ENCODE data around the gene AFF2. TPM values are rescaled to one million over a fixed set of nuclear protein-coding genes. Genes with fewer than 3 reads are reported as not detected.

The AFF2 gene
- polyA plus RNA-seq, 10 donors = 1.2 to 3.5 (median 1.6) TPM

DNA sequence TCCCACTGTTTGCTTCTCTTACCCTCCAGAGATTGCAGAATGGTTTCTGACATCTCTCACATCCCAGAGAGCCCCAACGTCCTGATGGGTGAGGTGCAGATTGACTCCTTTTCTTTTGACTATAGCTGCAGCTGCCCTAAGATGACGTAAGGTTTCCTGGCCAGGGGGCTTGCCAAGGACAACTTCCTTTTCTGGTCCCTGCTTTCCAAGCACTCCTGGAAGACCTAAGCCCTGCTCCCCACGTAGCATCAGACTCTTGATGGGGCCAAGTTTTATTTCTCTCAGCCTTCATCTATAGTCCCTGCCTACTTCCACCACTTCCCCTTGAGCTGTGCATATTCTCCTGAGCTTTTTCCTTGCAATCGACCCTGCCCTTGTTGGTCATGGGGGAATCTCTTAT lies 507.0 kb downstream of the AFF2 start:
- DNase-seq = peak in 1 of 3 donors; percentile 45

DNA sequence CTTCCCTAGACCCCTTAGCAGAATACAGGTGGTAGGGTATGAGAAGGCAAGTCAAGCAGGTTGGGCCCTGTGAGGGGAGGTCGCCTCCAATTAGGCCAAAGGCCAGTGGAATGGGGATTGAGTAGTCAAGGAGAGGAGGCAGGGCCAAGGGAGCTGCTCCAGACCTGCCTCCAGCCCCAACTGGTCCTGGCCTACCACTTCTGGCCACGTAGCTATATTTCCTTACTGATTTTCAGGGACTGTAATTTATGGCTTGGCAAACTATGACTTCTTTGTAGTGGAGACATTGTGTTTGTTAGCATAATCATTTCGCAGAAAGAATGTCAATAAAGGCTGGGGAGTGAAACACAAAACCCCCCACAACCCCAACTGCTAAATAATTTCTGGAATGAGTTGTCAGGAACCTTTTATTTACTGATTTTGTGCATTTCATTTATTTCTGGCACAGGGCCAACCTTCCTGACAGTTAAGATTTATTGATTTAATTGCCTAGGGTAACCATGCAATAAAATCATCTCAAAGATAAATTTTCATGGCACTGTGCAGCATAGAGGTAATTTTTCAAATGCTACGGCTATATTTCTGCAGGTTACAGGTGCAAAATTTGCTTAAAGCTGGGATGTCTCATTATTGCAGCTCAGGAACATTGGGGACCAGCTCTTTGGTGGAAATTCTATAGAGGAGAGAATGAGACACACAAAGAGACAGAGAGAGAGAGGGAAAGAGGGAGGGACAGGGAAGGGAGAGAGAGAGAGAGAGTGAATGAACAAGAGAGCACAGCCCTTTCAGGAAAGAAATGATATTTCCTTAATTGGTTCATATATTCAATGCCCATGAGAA lies 509.8 kb downstream of the AFF2 start:
- DNase-seq = no peak

- DNase-seq = no peak
These were observed 510.4 kb downstream of the AFF2 start for GRCh38 chrX:149010853-149011224.

DNA sequence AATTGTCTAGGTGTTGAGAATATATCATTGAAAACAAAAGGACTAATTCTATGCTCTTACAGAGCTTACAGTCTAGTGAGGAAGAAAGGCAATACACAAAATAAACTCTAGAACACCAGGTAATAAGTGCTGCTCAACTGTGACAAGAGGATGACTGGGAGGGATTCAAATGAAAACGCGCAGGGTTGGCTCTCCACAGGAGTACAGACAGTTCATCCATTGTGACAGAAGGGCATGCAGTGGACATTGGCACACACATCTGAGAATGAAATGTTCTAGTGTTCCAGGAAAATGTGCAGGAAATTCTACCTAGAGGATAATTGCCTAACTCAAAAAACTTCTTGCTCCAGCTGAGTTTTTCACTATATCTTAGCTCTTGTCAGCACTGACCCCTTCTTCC lies 512.7 kb downstream of the AFF2 start:
- no peak for DNase-seq

GRCh38 chrX:149021159-149021558 lies 520.7 kb downstream of the AFF2 start:
- peak in 1 of 3 donors; percentile 4 for DNase-seq

- DNase-seq = no peak
These were observed 522.1 kb downstream of the AFF2 start for GRCh38 chrX:149022485-149022884.

DNA sequence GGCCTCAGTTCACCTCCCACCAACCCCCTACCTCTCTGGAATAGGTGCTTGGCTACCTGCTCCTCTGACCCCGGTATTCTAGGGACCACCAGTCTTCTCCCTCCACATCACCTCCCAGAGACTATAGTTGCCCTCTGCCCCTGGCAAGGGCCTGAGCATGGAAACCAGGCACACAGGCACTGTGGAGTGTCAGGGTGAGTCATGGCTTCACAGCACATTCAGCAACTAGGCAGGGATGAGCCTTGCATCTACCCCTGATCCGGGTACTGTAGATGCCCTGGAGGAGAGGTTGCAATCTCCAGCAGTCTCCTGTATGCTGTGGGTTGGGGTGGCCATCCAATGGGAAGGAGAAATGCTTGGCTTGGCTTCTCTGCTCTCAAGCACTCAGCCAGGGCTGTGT lies 532.0 kb downstream of the AFF2 start:
- no peak for DNase-seq

GRCh38 chrX:149036086-149036485 lies 535.7 kb downstream of the AFF2 start:
- DNase-seq = peak in 2 of 3 donors; percentile 6 to 42

DNA sequence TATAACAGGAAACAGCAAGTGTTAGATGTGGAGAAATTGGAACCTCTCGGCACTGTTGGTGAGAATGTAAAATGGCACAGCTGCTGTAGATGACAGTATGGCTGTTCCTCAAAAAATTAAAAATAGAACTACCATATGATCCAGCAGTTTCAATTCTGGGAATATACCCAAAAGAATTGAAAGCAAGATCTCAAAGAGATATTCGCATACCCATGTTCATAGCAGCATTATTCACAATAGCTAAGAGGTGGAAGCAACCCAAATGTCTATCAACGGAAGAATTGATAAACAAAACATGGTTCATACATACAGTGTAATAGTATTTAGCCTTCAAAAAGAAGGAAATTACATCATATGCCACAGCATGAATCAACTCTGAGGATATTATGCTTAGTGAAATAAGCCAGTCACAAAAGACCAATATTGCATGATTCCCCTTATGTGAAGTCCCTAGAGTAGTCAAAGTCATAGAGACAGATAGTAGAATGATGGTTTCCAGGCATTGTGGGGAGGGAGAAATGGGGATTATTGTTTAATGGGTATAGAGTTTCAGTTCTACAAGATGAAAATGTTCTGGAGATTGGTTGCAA lies 537.0 kb downstream of the AFF2 start:
- no peak for DNase-seq

GRCh38 chrX:149039057-149039456 lies 538.6 kb downstream of the AFF2 start:
- no peak for DNase-seq

GRCh38 chrX:149040873-149041535 lies 540.6 kb downstream of the AFF2 start:
- no peak for DNase-seq

DNA sequence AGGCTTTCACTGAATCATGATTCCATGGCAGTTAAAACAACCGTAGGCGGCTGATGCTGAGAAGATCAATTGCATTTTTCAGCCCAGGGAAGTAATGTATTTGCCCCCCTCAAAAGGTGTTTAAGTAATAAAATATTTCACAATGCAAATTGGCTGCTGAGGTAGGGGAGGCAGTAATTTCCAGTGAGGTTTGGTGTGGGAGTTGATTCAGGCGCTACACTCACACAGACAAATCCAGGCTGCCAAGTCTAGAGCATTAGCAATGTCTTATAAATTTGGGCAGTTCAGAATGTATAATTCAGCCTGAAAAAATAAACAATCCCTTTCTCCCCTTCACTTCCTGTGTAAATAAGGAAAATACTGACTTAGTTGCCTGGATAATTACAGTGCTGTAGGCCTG lies 543.0 kb downstream of the AFF2 start:
- DNase-seq = no peak

GRCh38 chrX:149044471-149044870 lies 544.1 kb downstream of the AFF2 start:
- no peak for DNase-seq

GRCh38 chrX:149045645-149046210 lies 545.3 kb downstream of the AFF2 start:
- no peak for DNase-seq

All from muscle of back (tissue), 11 donors.